Fibroblast of the aortic adventitia (primary cell): ENCODE results near the gene KCNQ1. TPM values are rescaled to one million over a fixed set of nuclear protein-coding genes. Genes with fewer than 3 reads are reported as not detected.

Source experiments
- DNase-seq: peaks from one replicate; pipeline ENCODE4 v3.0.0-alpha.2; 2010; ENCODE audit warnings: low read depth
- H3K4me3 ChIP-seq: 2 replicates; pipeline ENCODE4 v1.5.1; 2011; ENCODE audit warnings: low read depth, mild to moderate bottlenecking, control low read depth, low read length, moderate library complexity
- total RNA-seq: library from RNA; depleted of rRNA; stranded (reverse); fragments of >200 nt; gene quantifications from 2 replicates; pipeline ENCODE4 v1.2.3, GENCODE V29; 2012; ENCODE audit warnings: low replicate concordance
- TF ChIP-seq, protein P1 (sequence below): IDR thresholded peaks from 2 replicates; pipeline ENCODE4 v1.5.1; 2011; ENCODE audit warnings: mild to moderate bottlenecking, low read length, control low read depth, inconsistent platforms; ENCODE audit not compliant: insufficient read depth

The KCNQ1 gene
- total RNA-seq, 1 donor = not detected

- no peak for DNase-seq
- H3K4me3 ChIP-seq = no peak overlapping the region
- TF ChIP-seq, protein P1, sequence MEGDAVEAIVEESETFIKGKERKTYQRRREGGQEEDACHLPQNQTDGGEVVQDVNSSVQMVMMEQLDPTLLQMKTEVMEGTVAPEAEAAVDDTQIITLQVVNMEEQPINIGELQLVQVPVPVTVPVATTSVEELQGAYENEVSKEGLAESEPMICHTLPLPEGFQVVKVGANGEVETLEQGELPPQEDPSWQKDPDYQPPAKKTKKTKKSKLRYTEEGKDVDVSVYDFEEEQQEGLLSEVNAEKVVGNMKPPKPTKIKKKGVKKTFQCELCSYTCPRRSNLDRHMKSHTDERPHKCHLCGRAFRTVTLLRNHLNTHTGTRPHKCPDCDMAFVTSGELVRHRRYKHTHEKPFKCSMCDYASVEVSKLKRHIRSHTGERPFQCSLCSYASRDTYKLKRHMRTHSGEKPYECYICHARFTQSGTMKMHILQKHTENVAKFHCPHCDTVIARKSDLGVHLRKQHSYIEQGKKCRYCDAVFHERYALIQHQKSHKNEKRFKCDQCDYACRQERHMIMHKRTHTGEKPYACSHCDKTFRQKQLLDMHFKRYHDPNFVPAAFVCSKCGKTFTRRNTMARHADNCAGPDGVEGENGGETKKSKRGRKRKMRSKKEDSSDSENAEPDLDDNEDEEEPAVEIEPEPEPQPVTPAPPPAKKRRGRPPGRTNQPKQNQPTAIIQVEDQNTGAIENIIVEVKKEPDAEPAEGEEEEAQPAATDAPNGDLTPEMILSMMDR = no peak
Observed at GRCh38 chr11:2815762-2816496, 371.1 kb downstream of the KCNQ1 start.

DNA sequence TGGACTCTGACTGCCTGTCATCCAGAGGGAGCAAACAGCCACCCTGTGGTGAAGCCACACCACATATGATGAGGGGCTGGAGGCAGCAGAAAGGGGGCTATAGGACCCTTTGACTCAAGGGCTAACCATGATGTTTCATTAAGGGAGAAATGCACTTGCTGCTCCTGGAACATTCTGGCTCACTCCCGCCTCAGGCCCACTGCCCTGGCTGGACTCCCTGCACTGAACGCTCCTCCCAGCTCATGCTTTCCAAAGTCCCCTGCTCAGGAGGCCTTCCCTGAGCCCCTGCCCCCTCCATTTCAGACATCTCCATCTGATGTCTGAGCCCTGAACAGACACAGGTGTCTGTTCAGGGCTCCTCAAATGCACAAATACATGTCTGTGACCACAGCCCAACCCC is 371.7 kb downstream of the KCNQ1 start:
- TF ChIP-seq, protein P1 = no peak
- DNase-seq = no peak
- H3K4me3 ChIP-seq = no peak overlapping the region

DNA sequence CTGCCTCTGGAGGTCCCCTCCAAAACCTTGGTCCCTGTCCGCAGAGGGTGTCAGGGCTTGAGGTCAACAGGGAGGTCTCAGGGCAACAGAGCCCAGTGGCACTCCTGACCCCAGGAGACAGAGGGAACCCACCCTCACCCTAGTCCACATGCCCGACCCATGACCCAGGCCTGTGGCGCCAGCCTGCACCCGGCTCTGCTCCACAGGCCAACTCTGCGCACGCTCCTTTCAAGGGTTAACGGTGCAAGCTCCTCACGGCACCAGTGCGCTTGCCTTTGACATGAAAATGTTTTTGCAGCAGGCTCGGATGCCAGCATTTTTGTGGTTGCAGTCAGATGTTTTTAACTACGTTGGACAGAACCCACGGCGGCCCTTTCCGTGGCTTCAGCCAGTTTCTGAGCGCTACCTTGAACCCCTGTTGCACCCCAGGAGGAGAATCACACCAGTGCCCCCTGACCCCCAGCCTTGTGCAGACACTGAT is 372.2 kb downstream of the KCNQ1 start:
- no peak overlapping the region for H3K4me3 ChIP-seq
- DNase-seq = peak; percentile 91
- TF ChIP-seq, protein P1 = no peak

DNA sequence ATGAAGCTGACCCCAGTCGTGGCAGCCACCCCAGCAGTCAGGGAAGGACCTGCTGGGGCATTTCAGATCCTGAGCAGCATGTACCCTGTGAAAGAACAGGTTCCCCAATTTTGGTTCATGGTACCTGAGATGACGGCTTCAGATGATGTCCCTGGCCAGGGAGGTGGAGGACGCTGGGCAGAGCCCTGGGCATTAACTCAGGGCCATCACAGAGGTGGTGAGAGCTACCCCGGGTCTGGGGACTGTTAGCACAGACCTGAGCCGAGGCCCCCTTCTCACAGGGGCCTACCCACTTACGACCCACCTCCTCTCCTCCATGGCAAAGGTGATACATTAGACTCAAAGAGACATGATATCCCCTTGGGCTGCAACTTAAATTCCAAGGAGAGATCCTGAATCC is 372.6 kb downstream of the KCNQ1 start:
- TF ChIP-seq, protein P1 = no peak
- H3K4me3 ChIP-seq = no peak overlapping the region
- no peak for DNase-seq

- TF ChIP-seq, protein P1 = no peak
- no peak for DNase-seq
- no peak overlapping the region for H3K4me3 ChIP-seq
Observed at GRCh38 chr11:2818021-2818420, 373.2 kb downstream of the KCNQ1 start.

DNA sequence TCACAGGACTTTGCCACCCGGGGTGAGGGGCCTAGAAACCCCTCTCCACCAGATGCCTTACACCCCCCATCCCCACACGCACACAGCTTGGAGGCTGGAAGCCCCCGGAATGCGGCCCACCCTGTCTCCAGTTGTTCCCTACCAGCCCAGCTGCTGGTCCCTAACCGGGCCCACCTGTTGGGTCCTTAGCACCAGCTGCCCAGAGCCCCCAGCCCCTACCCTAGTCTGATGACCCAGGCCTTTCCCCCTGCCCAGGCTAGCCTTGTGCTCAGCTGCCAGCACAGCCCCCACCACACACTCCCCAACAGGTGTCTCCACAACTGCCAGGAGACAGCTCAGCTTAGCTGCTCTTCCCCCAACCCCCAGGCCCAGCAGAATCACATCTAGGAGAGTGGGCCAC is 373.7 kb downstream of the KCNQ1 start:
- no peak for DNase-seq
- TF ChIP-seq, protein P1 = no peak
- H3K4me3 ChIP-seq = no peak overlapping the region
